Upper lobe of left lung (tissue), 6 donors: ENCODE measurements around the gene ELP6. TPM values are rescaled to one million over a fixed set of nuclear protein-coding genes. Genes with fewer than 3 reads are reported as not detected.

Experiments
- ATAC-seq, 2 donors: fragments of 200-7000 bp; cut with Tn5 transposase; one replicate each; pipeline ENCODE4 v1.9.1; 2022; ENCODE audit warnings: mild to moderate bottlenecking in 2 of 2, moderate library complexity in 2 of 2; ENCODE audit not compliant: low FRiP score in 2 of 2
- DNase-seq, 2 donors: peaks; one replicate each; pipeline ENCODE4 v3.0.0-alpha.2; 2019 to 2020
- H3K27ac ChIP-seq, 4 donors: fragments of 200-600 bp; sonication (generic); one replicate each; pipeline ENCODE4 v1.5.1; 2016 to 2019
- H3K27me3 ChIP-seq, 4 donors: fragments of 200-600 bp; sonication (generic); one replicate each; pipeline ENCODE4 v1.5.1; 2017 to 2019
- H3K36me3 ChIP-seq, 4 donors: fragments of 200-600 bp; sonication (generic); one replicate each; pipeline ENCODE4 v1.5.1; 2016 to 2019
- H3K4me1 ChIP-seq, 4 donors: fragments of 200-600 bp; sonication (generic); one replicate each; pipeline ENCODE4 v1.5.1; 2018 to 2019
- H3K4me3 ChIP-seq, 4 donors: fragments of 200-600 bp; sonication (generic); one replicate each; pipeline ENCODE4 v1.5.1; 2017 to 2019; ENCODE audit warnings: mild to moderate bottlenecking in 2 of 4, moderate library complexity in 1 of 4
- H3K9me3 ChIP-seq, 4 donors: fragments of 200-600 bp; sonication (generic); one replicate each; pipeline ENCODE4 v1.5.1; 2018 to 2019
- EP300 ChIP-seq, 4 donors: sonication (generic); formaldehyde crosslinking; IDR thresholded peaks; one replicate each; pipeline ENCODE4 v1.5.1; 2017; ENCODE audit warnings: antibody characterized with exemption in 4 of 4, control low read depth in 2 of 4
- POLR2A ChIP-seq, 4 donors: fragments of 450-650 bp; IDR thresholded peaks; one replicate each; pipeline ENCODE4 v1.5.1; 2016 to 2017; ENCODE audit warnings: antibody characterized with exemption in 4 of 4, mild to moderate bottlenecking in 2 of 4
- POLR2AphosphoS5 ChIP-seq, 2 donors: sonication (generic); formaldehyde crosslinking; IDR thresholded peaks; one replicate each; pipeline ENCODE4 v1.5.1; 2017; ENCODE audit warnings: antibody characterized with exemption in 2 of 2
- WGBS, 2 donors: methylation state at CpG; one replicate each; pipeline ENCODE4 v1.1.5; 2017 to 2018; 5-methylcytosine and 5-hydroxymethylcytosine counted together
- total RNA-seq, 6 donors: library from RNA; depleted of rRNA in 4 of 6; stranded (reverse); fragments of >200 nt in 4 of 6; gene quantifications; one replicate each; pipeline versions ENCODE4 v1.1.0 to v1.2.1, GENCODE V29; 2016 to 2021
- TF ChIP-seq, protein P1 (sequence below), 6 experiments: fragments of 450-650 bp in 4 of 6; fragments of 200-600 bp in 2 of 6; sonication (generic) in 2 of 6; IDR thresholded peaks; one replicate each; pipeline ENCODE4 v1.5.1; 2016 to 2019; ENCODE audit warnings: antibody characterized with exemption in 6 of 6
- donor health status: DM: no; HTN: no; CAD: no; lungs with moderate emphysema.
- donor health status: DM: no; HTN: yes; CAD: no; lungs with severe emphysema.

The ELP6 gene
- total RNA-seq, 6 donors from 2014 or later: 14.7 to 25.8 (median 22.6) TPM

DNA sequence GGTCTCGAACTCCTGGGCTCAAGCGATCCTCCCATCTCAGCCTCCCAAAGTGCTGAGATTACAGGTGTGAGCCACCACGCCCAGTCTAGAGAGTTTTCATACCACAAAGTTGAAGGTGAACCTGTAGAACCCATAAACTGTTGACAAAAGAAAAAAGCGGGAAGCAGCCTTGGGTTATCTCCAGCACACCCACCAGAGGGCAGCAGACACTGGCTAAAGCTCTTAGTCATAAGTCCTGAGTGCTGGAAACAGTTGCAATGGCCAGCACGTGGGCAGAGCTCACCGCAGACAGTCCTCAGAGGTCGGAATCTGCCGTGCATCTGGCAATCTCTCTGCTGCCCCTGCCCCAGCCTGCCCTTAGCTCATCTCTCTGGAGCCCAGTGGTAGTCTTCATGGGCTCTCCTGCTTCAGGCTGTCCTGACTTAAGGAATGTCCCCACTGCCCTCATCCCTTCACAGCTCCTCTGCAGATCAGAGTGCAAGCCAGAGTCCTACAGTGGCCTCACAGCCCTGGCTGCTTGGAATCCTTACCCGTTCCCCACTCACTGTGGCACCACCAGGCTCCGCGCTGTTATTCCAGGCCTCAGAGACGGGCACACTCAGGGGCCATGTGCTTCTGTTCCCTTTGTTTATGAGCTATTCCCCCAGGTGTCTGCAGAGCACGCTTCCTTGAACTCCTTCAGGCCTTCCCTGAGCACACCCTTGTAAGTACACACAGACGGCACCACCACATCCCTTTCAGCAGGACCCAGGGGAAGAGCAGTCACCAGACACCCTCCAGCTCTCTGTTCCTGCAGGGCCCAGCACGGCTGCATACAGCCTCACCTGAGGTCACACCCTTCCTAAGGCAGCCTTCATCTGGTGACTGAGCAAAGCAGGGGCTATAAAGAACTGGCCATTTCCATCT is 8.8 kb upstream of the ELP6 start:
- Histone ChIP-seq H3K27me3 (no peaks in the 10 kb centered on the region), H3K4me1 (peaks cover 0 to 8% (median 2%) of the 10 kb centered on the region in 4 donors), H3K27ac (no peak overlapping the region), H3K4me3 (no peak overlapping the region), H3K36me3 (no peaks in the 10 kb centered on the region), H3K9me3 (no peaks in the 10 kb centered on the region)
- ATAC-seq (peak; percentile 95 to 98), DNase-seq (peak in 1 of 2 donors; percentile 88)
- WGBS, 2 donors: 37 to 50% methylated on average over 11 to 15 of the region's 15 CpGs
- TF ChIP-seq POLR2A (IDR thresholded peaks at IDR 0.05) (no peak), POLR2AphosphoS5 (IDR thresholded peaks at IDR 0.05) (no peak)
- TF ChIP-seq, protein P1, sequence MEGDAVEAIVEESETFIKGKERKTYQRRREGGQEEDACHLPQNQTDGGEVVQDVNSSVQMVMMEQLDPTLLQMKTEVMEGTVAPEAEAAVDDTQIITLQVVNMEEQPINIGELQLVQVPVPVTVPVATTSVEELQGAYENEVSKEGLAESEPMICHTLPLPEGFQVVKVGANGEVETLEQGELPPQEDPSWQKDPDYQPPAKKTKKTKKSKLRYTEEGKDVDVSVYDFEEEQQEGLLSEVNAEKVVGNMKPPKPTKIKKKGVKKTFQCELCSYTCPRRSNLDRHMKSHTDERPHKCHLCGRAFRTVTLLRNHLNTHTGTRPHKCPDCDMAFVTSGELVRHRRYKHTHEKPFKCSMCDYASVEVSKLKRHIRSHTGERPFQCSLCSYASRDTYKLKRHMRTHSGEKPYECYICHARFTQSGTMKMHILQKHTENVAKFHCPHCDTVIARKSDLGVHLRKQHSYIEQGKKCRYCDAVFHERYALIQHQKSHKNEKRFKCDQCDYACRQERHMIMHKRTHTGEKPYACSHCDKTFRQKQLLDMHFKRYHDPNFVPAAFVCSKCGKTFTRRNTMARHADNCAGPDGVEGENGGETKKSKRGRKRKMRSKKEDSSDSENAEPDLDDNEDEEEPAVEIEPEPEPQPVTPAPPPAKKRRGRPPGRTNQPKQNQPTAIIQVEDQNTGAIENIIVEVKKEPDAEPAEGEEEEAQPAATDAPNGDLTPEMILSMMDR (IDR thresholded peaks at IDR 0.05): peak; percentile 77 to 94 (median 89)

DNA sequence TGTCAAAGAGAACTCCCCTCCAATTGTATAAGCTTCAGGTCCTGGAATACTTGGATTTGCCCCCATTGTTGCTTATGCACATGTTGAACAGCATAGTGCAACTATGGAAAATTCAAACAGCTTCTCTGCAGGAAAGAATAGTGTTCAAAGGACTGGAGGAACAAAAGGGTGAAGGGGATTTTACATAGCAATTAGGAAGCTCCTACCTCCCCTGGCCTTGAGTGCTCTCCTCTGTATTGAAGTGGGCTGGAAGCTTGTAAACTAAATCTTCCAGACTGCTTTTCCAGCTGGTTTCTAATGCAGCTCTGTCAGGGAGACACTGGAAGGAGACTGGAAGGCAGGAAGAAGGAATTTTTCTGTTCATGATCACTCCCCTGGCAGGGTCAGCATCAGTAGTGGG is 7.2 kb upstream of the ELP6 start:
- ATAC-seq (no peak), DNase-seq (no peak)
- no peaks in the 10 kb centered on the region for H3K36me3 ChIP-seq
- H3K9me3 ChIP-seq: no peaks in the 10 kb centered on the region
- TF ChIP-seq POLR2A (IDR thresholded peaks at IDR 0.05) (no peak), POLR2AphosphoS5 (IDR thresholded peaks at IDR 0.05) (no peak), EP300 (IDR thresholded peaks at IDR 0.05) (no peak)
- TF ChIP-seq, protein P1 (IDR thresholded peaks at IDR 0.05): no peak
- H3K4me3 ChIP-seq: no peak overlapping the region
- H3K27me3 ChIP-seq: no peaks in the 10 kb centered on the region
- no peak overlapping the region for H3K27ac ChIP-seq
- H3K4me1 ChIP-seq: peaks cover 0 to 8% (median 2%) of the 10 kb centered on the region in 4 donors

DNA sequence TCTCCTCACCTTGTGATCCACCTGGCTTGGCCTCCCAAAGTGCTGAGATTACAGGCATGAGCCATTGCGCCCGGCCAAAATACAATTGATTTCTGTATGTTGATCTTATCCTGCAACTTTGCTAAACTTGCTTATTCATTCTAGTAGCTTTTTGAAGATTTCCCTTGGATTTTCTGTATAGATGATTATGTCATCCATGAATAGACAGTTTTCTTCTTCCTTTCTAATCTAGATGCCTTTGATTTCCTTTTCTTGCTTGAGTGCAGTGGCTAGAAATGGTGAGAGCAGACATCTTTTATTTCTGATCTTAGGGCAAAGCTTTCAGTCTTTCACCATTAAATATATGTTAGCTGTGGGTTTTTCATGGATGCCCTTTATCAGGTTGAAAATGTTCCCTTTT is 4.4 kb upstream of the ELP6 start:
- TF ChIP-seq EP300 (IDR thresholded peaks at IDR 0.05): no peak
- Histone ChIP-seq H3K36me3 (no peaks in the 10 kb centered on the region), H3K4me1 (peaks cover 0 to 13% (median 7%) of the 10 kb centered on the region in 4 donors), H3K27me3 (no peaks in the 10 kb centered on the region), H3K9me3 (no peaks in the 10 kb centered on the region), H3K4me3 (no peak overlapping the region), H3K27ac (no peak overlapping the region)
- 93% methylated on average over 2 of the region's 2 CpGs for WGBS, 2 donors
- ATAC-seq (no peak), DNase-seq (no peak)

DNA sequence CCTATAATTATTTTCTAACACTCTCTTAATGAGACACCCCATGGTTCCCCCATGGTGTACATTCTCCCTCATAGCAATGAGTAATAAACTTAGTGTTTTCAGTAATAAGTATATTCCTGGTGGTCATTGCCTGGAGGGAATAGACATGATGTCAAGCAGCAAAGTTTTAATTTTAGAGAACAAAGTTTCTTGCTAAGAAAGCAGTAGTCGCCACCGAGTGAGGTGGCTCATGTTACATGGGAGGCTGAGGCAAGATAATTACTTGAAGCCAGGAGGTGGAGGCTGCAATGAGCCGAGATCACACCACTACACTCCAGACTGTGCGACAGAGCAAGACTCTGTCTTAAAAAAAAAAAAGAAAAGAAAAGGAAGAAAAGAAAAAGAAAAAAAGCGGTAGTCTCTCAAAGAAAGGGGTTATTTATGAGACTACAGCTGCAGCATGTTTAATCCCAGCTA is 2.4 kb upstream of the ELP6 start:
- Histone ChIP-seq H3K27ac (no peak overlapping the region), H3K36me3 (no peaks in the 10 kb centered on the region), H3K27me3 (no peaks in the 10 kb centered on the region), H3K9me3 (no peaks in the 10 kb centered on the region), H3K4me3 (no peak overlapping the region), H3K4me1 (peaks cover 7 to 19% (median 11%) of the 10 kb centered on the region in 4 donors)
- ATAC-seq: no peak
- 74 to 78% methylated on average over 5 of the region's 5 CpGs for WGBS, 2 donors
- no peak for DNase-seq
- TF ChIP-seq POLR2A (IDR thresholded peaks at IDR 0.05) (no peak), POLR2AphosphoS5 (IDR thresholded peaks at IDR 0.05) (no peak)
- TF ChIP-seq, protein P1 (IDR thresholded peaks at IDR 0.05): no peak

DNA sequence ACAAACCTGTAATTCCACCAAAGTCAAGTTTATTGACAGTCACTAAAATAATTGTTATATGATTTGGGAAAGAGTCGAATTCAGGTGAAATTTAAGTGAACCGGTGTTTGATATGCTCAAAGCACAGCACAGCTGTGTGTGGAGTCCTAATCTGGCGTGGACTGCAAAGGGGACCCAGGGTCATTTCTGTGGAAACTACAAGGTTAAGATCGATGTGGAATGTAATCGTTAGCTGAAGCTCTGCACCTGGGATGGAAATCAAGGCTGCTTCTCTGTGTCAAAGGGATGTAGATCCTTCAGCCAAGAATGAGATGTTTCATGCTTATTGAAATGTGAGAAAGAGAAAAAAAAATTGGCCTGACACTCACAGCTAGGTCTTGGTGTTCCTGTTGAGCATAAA is 1.6 kb upstream of the ELP6 start:
- TF ChIP-seq EP300 (IDR thresholded peaks at IDR 0.05) (no peak), POLR2AphosphoS5 (IDR thresholded peaks at IDR 0.05) (no peak), POLR2A (IDR thresholded peaks at IDR 0.05) (no peak)
- TF ChIP-seq, protein P1 (IDR thresholded peaks at IDR 0.05): no peak
- Histone ChIP-seq H3K4me1 (peaks cover 7 to 19% (median 11%) of the 10 kb centered on the region in 4 donors), H3K9me3 (no peaks in the 10 kb centered on the region), H3K27me3 (no peaks in the 10 kb centered on the region), H3K4me3 (no peak overlapping the region), H3K36me3 (peaks cover 0 to 8% (median 3%) of the 10 kb centered on the region in 4 donors), H3K27ac (no peak overlapping the region)
- WGBS, 2 donors: 59 to 60% methylated on average over 5 of the region's 5 CpGs
- DNase-seq: no peak
- ATAC-seq: no peak
